Astrocyte (in vitro differentiated cells and primary cell): ENCODE data around the gene ACTL7A.

ENCODE experiments used
- CTCF ChIP-seq: IDR thresholded peaks from 2 replicates; pipeline ENCODE4 v1.5.1; 2011; ENCODE audit warnings: low read depth, mild to moderate bottlenecking, inconsistent platforms, low read length, moderate library complexity; ENCODE audit not compliant: insufficient read depth
- EZH2 ChIP-seq: IDR thresholded peaks from 2 replicates; pipeline ENCODE4 v1.6.1; 2012; ENCODE audit warnings: mild to moderate bottlenecking, low read length, inconsistent platforms; ENCODE audit not compliant: insufficient read depth

GRCh38 chr9:108882052-108882888 is 20.2 kb downstream of the ACTL7A start:
- TF ChIP-seq EZH2, result no peak
- TF ChIP-seq CTCF, result no peak
